T1000 (cell line): Measurements from ENCODE around the gene RBM39.
A peak's percentile ranks its signal among the peaks of the same experiment; 100 is the strongest.

Source experiments
- DNase-seq: peaks from one replicate; lab custom pipeline; 2025; ENCODE audit warnings: mixed read lengths; lab: John Stamatoyannopoulos, UW

The RBM39 gene

DNA sequence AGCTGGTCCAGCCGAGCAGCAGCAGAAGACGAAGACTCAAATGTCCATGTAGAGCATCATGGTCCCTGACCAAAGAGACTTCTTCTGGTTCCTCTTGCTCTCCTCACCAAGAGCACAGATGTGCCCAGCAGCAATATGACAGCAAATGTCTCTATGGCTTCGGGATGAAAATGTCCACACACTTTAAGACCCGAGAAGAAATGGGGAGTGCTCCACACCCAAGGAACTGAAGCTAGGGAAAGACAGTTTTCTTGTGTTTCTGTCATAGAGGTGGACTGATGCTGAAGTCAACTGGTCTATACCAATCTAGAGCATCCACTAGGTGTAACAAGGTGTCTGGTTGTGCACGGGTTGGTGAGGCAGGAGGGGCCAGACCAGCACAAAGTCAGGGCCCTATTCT is 72.8 kb downstream of the RBM39 start:
- no peak for DNase-seq

DNA sequence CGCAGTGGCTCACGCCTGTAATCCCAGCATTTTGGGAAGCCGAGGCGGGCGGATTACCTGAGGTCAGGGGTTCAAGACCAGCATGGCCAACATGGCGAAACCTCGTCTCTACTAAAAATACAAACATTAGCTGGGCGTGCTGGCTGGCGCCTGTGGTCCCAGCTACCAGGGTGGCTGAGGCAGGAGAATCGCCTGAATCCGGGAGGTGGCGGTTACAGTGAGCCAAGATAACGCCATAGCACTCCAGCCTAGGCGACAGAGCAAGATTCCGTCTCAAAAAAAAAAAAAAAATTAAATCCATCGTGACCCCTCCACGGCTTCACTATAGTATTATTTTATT is 76.1 kb downstream of the RBM39 start:
- no peak for DNase-seq

DNA sequence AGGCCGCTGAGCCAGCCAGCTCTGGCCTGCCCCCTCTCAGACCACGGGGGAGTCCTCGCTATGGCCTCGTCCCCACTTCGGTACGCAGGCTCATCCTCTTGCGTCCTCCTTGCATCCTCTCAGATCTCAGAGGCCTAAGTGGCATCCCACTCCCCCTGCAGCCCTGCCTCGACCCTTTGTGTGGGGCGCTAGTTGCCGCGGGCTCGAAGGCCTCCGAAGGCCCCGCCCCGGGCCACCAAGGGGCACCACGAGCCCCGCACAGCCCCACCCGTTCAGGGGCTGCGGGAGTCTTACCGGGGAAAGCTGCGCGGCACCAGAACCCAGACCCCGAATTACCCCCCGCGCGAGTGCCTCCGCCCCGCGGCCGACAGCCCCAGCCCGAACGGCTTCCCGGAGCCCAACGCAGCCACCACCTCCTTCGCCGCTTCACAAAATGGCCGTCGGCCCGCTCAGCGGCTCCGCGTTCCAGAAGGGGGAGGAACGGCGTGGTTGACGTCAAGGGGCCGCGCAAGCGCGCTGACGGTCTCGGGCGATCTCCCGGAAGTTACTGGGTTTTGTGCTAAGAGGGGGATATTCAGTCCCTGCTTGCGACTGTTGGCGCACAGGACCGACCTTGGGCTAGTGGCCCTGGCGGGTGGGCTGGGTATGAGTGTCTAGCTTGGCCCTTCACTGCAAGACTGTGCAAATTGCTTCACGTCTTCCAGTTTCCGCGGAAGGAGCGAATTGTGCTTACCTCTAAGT is 77.4 kb downstream of the RBM39 start, which contains the start of the genes CPNE1 and RBM12:
Gene CPNE1, minus strand, starts transcription at position 435 of the 741 bp plus-strand sequence. CDS start 31,977 bp downstream, outside the sequence.
Gene RBM12, minus strand, starts transcription at position 435 of the 741 bp plus-strand sequence. CDS start 9,578 bp downstream, outside the sequence.
- peak; percentile 87 for DNase-seq

DNA sequence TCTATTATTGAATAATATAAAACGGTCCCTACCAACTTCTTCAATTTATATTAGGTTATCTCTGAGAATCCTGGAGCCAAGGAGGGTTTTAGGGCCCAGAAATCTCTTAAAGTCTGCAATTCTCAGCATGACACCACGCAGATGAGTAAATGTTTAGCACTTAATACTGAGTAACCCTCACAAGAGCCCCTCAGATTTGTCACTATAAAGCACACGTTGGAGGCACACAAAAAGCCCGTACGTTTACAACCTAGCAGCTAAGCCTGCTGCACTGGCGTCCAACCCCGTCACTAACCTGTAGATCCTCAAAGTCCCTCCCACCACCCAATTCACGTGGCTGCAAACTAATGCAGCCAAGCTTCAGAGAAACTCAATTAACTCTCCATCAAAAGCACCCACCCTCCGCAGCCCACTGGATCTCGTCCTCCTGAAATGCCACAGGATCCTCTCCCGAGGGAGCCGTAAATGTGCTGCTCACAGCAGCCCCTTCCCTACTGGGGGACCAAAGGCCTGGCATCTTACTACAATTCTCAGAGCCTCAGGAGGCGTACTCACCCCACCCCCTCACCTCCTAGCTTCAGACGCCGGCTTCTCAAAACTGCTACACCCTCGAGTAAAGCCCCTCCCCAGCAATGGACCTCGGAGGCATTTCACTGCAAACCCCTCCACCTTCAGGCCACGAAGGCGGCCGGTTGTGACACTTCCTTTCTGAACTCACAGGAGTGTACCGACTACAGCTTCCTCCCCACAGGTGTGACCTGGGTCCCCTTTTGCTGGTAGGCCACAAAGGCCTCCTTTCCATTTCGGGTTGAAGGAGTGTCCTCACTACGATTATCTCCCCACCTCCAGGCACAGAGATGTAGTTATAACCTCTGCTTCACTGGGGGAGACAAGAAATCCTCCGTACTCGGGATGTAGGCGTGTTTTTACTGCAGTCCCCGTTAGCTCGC is 78.3 kb downstream of the RBM39 start:
- DNase-seq = no peak

DNA sequence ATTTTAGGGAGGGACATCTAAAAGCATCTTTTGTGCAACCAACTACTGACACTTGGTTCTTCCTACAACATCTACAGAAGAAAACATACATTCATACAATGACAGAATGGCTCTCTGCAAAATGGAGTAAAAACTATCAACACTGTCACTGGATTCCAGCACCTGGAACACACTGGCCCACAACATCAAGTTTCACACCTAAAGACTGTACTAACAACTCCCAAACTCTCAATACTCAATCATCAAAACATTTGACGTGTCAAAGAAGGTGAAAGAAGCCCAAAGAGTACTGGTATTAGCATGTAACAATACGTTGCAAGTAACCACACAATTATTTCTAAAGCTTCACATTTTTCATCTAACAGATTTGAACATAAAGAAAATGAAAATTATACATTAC is 79.5 kb downstream of the RBM39 start:
- DNase-seq = no peak

DNA sequence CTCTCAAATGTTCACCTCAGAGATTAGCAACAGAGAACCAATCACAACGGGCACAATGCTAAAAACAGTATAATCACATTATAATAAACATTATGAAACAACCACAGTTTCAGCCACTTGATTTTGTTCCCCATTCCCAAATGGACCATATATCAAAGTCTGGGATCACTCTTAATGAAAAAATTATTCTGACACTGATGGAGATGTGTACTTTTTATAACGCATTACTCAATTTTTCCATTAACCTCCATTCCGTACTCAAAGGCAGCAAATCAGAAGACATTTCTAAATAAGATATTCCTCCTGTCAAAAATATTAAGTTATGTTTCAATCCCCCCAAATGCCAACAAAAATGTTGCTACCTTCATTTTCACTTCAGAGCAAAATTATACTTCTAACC is 80.2 kb downstream of the RBM39 start:
- no peak for DNase-seq

DNA sequence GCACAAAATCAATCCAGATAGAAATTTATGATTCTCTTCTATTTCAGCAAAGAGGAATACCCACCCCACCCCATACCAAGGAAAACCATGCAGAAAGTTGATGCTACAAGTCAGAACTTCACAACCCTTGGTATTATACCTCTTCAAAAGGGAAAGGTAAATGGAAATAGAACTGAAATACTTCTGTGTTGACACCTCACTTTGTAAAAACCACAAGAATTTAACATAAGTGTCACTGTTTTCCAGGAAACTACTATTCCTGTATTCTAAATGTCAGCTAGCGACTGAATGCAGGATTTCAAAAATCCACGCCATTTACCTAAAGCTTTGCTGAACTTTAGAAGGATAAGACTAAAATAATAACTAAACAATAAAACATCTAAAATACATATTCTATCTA is 81.0 kb downstream of the RBM39 start:
- DNase-seq = no peak

DNA sequence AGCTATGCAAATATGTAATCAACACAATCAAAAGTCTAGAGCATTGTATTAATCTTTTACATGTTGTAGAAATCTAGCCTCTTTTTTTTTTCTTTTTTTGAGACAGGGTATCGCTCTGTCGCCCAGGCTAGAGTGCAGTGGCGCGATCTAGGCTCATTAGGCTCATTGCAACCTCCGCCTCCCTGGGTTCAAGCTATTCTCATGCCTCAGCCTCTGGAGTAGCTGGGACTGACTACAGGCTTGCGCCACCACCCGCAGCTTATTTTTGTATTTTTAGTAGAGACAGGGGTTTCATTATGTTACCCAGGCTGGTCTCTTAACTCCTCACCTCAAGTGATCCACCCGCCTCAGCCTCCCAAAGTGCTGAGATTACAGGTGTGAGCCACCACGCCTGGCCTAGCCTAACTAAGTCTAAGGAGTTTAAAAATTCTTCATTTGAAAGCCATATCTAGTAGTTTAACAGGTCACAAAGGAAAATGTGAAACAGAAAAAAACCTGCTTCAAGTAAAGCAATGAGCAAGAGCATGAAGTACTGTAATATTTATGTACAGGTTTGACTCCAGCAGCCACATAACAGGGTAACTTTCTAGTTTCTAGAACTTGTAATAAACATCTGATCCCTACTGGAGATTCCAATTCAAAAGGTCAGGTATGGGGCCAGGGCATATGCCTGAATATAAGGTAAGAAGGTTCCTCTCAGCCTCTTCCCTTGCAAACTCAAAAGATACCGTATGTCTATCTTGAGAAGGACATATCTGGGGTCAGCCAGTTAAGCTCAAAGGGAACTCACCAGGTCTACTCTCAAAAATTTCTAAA is 81.7 kb downstream of the RBM39 start:
- no peak for DNase-seq

DNA sequence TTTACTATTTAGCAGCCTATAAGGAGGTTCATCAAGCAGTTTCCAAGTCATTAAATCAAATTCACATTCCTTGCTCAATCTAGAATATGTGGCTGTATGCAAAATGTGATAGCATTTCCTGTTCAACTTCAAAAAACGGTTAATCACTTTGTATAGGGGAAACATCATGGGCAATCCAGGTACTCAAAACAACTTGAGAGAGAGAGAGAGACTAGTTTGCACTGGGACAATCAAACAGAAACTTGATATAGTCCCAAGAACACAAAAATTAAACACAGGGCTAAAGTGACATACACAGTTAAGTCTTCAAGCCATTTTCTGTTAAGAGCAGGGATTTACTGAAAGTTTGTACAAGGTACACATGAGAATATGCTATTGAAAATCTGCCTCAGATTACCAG is 84.8 kb downstream of the RBM39 start:
- no peak for DNase-seq

DNA sequence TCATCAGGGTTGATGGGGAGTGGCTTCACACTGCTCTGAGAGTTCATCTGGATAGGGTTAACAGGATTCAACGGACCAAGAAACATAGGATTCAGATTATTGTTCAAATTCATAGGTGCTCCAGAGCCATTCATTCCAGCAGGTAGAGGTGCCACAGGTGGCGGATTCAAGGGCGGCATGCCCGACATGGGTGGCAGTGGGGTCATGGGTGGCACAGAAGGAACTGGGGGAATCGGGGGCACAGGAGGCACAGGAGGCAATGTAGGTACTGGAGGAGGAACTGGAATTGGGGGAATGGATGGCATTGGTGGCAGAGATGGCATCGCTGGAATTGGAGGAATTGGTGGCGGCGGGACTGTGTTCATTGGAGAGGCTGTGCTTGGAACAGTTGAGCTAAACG is 87.6 kb downstream of the RBM39 start:
- DNase-seq = no peak

DNA sequence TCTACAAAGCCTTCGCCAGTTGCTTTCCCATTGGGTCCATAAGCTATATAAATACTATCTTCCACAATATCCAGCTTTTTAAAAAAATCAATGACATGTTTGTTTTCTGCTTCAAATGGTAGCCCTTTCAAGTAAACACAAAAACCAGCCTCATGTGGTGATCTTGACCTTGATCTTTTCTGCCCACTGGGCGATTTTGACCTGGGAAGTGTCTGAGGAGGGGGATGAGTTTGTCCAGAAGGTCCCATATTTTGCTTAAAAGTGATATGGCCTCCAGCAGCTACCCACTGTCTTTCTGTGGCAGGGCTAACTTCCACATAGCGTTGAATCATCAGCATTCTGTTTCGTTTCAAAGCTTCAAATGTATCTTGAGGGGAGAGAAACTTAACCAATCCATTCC is 88.2 kb downstream of the RBM39 start:
- DNase-seq = no peak
